Measurements from ENCODE around the gene INPP5D.

- TF ChIP-seq, protein P1, sequence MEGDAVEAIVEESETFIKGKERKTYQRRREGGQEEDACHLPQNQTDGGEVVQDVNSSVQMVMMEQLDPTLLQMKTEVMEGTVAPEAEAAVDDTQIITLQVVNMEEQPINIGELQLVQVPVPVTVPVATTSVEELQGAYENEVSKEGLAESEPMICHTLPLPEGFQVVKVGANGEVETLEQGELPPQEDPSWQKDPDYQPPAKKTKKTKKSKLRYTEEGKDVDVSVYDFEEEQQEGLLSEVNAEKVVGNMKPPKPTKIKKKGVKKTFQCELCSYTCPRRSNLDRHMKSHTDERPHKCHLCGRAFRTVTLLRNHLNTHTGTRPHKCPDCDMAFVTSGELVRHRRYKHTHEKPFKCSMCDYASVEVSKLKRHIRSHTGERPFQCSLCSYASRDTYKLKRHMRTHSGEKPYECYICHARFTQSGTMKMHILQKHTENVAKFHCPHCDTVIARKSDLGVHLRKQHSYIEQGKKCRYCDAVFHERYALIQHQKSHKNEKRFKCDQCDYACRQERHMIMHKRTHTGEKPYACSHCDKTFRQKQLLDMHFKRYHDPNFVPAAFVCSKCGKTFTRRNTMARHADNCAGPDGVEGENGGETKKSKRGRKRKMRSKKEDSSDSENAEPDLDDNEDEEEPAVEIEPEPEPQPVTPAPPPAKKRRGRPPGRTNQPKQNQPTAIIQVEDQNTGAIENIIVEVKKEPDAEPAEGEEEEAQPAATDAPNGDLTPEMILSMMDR (conservative IDR thresholded peaks at IDR 0.05), result no peak
- no peak for TF ChIP-seq EZH2 (IDR thresholded peaks at IDR 0.05; ENCODE audit: low read depth)
Measured at GRCh38 chr2:233119806-233120205, 59.7 kb downstream of the INPP5D start.

All from PC-9 (cell line).